WTC11 (cell line): ENCODE data around the gene ATP5PB. TPM values are rescaled to one million over a fixed set of nuclear protein-coding genes. Genes with fewer than 3 reads are reported as not detected.

Experiments used
- ATAC-seq: fragments of 200-7000 bp; cut with Tn5 transposase; 2 replicates; pipeline ENCODE4 v1.10.0; 2021; ENCODE audit warnings: mild to moderate bottlenecking, moderate library complexity
- CTCF ChIA-PET: fragments of 300-600 bp; sonication (Branson Sonifier 250); formaldehyde crosslinking; loops from one replicate; lab custom pipeline; 2021; ENCODE audit warnings: antibody characterized with exemption; lab: Charles Lee
- POLR2A ChIA-PET: fragments of 350-600 bp; sonication (Branson Sonifier 250); formaldehyde crosslinking; loops from one replicate; lab custom pipeline; 2021; ENCODE audit warnings: antibody characterized with exemption; lab: Charles Lee
- DNase-seq: peaks from one replicate; pipeline ENCODE4 v3.0.0; 2021; ENCODE audit warnings: low spot score
- H3K27ac Mint-ChIP-seq: 2 replicates; pipeline ENCODE4 v1.8.0; 2021; ENCODE audit warnings: mixed read lengths
- H3K27me3 Mint-ChIP-seq: 2 replicates; pipeline ENCODE4 v1.8.0; 2021; ENCODE audit warnings: low read depth, mild to moderate bottlenecking, moderate library complexity, mixed read lengths
- H3K36me3 Mint-ChIP-seq: 2 replicates; pipeline ENCODE4 v1.8.0; 2021; ENCODE audit warnings: mixed read lengths
- H3K4me1 Mint-ChIP-seq: 2 replicates; pipeline ENCODE4 v1.8.0; 2022; ENCODE audit warnings: mixed read lengths
- H3K4me3 Mint-ChIP-seq: 2 replicates; pipeline ENCODE4 v1.8.0; 2021; ENCODE audit warnings: mild to moderate bottlenecking, moderate library complexity, mixed read lengths
- H3K9me3 Mint-ChIP-seq: 2 replicates; pipeline ENCODE4 v1.8.0; 2021; ENCODE audit warnings: mixed read lengths
- AR ChIP-seq: fragments of 250-450 bp; sonication (Bioruptor Pico); IDR thresholded peaks from 2 replicates; pipeline ENCODE4 v1.9.0; 2021; ENCODE audit warnings: mild to moderate bottlenecking
- E2F4 ChIP-seq: sonication (generic); formaldehyde crosslinking; IDR thresholded peaks from 2 replicates; pipeline ENCODE4 v1.8.1; 2022; ENCODE audit warnings: low read depth, mild to moderate bottlenecking, moderate library complexity, missing genetic modification reagents, borderline replicate concordance
- ETV6 ChIP-seq: sonication (generic); formaldehyde crosslinking; IDR thresholded peaks from 2 replicates; pipeline ENCODE4 v1.8.1; 2022; ENCODE audit warnings: mild to moderate bottlenecking, missing genetic modification reagents
- FOXJ3 ChIP-seq: sonication (generic); formaldehyde crosslinking; IDR thresholded peaks from 2 replicates; pipeline ENCODE4 v1.9.0; 2021; ENCODE audit warnings: missing genetic modification reagents, mild to moderate bottlenecking, borderline replicate concordance
- IRF1 ChIP-seq: sonication (generic); formaldehyde crosslinking; IDR thresholded peaks from 2 replicates; pipeline ENCODE4 v1.8.0; 2023; ENCODE audit warnings: missing genetic modification reagents
- KAT7 ChIP-seq: sonication (generic); formaldehyde crosslinking; IDR thresholded peaks from 2 replicates; pipeline ENCODE4 v1.8.1; 2023; ENCODE audit warnings: missing genetic modification reagents, mild to moderate bottlenecking, borderline replicate concordance
- MXD4 ChIP-seq: fragments of 250-450 bp; sonication (Bioruptor Pico); IDR thresholded peaks from 2 replicates; pipeline ENCODE4 v1.8.0; 2021; ENCODE audit warnings: mild to moderate bottlenecking, moderate library complexity, borderline replicate concordance
- NFYB ChIP-seq: sonication (generic); formaldehyde crosslinking; conservative IDR thresholded peaks from 2 replicates; pipeline ENCODE4 v1.8.0; 2022; ENCODE audit warnings: low read depth, missing genetic modification reagents
- OVOL2 ChIP-seq: fragments of 250-450 bp; sonication (Bioruptor Pico); IDR thresholded peaks from 2 replicates; pipeline ENCODE4 v1.9.0; 2021; ENCODE audit warnings: mild to moderate bottlenecking, borderline replicate concordance
- PRRX2 ChIP-seq: fragments of 250-450 bp; sonication (Bioruptor Pico); IDR thresholded peaks from 2 replicates; pipeline ENCODE4 v1.8.0; 2021; ENCODE audit warnings: mild to moderate bottlenecking
- RELA ChIP-seq: sonication (generic); formaldehyde crosslinking; IDR thresholded peaks from 2 replicates; pipeline ENCODE4 v1.8.1; 2022; ENCODE audit warnings: missing genetic modification reagents, mild to moderate bottlenecking, borderline replicate concordance
- RORB ChIP-seq: fragments of 250-450 bp; sonication (Bioruptor Pico); IDR thresholded peaks from 2 replicates; pipeline ENCODE4 v1.9.0; 2021; ENCODE audit warnings: mild to moderate bottlenecking
- TCF7 ChIP-seq: sonication (generic); formaldehyde crosslinking; IDR thresholded peaks from 2 replicates; pipeline ENCODE4 v1.8.0; 2022; ENCODE audit warnings: mild to moderate bottlenecking, low read depth, missing genetic modification reagents, moderate library complexity
- TEAD1 ChIP-seq: sonication (generic); formaldehyde crosslinking; IDR thresholded peaks from 2 replicates; pipeline ENCODE4 v1.8.0; 2022; ENCODE audit warnings: mild to moderate bottlenecking, missing genetic modification reagents
- USF1 ChIP-seq: sonication (generic); formaldehyde crosslinking; IDR thresholded peaks from 2 replicates; pipeline ENCODE4 v1.8.0; 2022; ENCODE audit warnings: mild to moderate bottlenecking, missing genetic modification reagents
- ZNF121 ChIP-seq: sonication (generic); formaldehyde crosslinking; IDR thresholded peaks from 2 replicates; pipeline ENCODE4 v1.8.0; 2023; ENCODE audit warnings: missing genetic modification reagents
- ZSCAN18 ChIP-seq: fragments of 250-450 bp; sonication (Bioruptor Pico); IDR thresholded peaks from 2 replicates; pipeline ENCODE4 v2.1.2; 2022; ENCODE audit warnings: mild to moderate bottlenecking, moderate library complexity
- total RNA-seq: library from RNA; stranded (reverse); gene quantifications from 3 replicates; pipeline ENCODE4 v1.2.3, GENCODE V29; 2021
- TF ChIP-seq, protein P1 (sequence below): sonication (generic); formaldehyde crosslinking; IDR thresholded peaks from 2 replicates; pipeline ENCODE4 v1.8.0; 2023; ENCODE audit warnings: missing genetic modification reagents, mild to moderate bottlenecking, borderline replicate concordance
- TF ChIP-seq, protein P2 (sequence below): fragments of 250-450 bp; sonication (Bioruptor Pico); conservative IDR thresholded peaks from 2 replicates; pipeline ENCODE4 v1.9.0; 2021; ENCODE audit warnings: mild to moderate bottlenecking
- TF ChIP-seq, protein P3 (sequence below): sonication (generic); formaldehyde crosslinking; IDR thresholded peaks from 2 replicates; pipeline ENCODE4 v1.8.1; 2022; ENCODE audit warnings: mild to moderate bottlenecking, missing genetic modification reagents, moderate library complexity, borderline replicate concordance

ATP5PB gene
- total RNA-seq, 1 experiment from 2014 or later = 284 TPM

DNA sequence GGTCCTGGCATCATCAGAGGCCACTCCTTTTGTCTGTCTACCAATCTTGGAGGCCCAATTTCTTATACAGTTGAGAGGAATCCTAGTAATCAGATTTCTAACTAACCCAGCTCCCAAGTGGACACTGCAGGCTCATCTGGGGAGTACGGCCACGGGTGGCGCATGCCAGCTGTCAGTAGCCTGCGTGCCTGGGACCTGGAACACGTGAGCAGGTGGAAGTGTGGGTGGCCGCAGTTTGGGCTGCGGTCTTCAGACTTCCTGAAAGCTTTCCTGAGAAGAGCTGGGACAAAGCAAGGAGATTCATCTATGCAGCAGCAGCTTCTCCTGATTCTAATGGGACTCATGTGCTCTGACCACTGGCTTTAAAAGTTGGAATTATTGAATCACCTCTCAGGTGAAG is 41.8 kb downstream of the ATP5PB start:
- CTCF ChIA-PET = interaction anchor here (0.7 to 1.5 kb wide), 3 partner anchors 9 to 449 kb away, joined by 3 to 14 read pairs (median 9); no protein-coding TSS in a partner anchor
- H3K9me3 Mint-ChIP-seq = peaks cover 19% of the 10 kb centered on the region
- peaks cover 6% of the 10 kb centered on the region for H3K4me1 Mint-ChIP-seq
- no peak overlapping the region for H3K4me3 Mint-ChIP-seq
- DNase-seq (no peak), ATAC-seq (no peak)
- no peak overlapping the region for H3K27ac Mint-ChIP-seq
- POLR2A ChIA-PET = no interaction called here
- TF ChIP-seq AR (CRISPR knock-in tag) (no peak), NFYB (CRISPR knock-in tag) (no peak), TCF7 (CRISPR knock-in tag) (no peak), IRF1 (no peak), ZSCAN18 (CRISPR knock-in tag) (no peak), KAT7 (no peak), USF1 (CRISPR knock-in tag) (no peak), RELA (CRISPR knock-in tag) (no peak), TEAD1 (no peak), ZNF121 (no peak), PRRX2 (no peak)
- TF ChIP-seq, protein P1, sequence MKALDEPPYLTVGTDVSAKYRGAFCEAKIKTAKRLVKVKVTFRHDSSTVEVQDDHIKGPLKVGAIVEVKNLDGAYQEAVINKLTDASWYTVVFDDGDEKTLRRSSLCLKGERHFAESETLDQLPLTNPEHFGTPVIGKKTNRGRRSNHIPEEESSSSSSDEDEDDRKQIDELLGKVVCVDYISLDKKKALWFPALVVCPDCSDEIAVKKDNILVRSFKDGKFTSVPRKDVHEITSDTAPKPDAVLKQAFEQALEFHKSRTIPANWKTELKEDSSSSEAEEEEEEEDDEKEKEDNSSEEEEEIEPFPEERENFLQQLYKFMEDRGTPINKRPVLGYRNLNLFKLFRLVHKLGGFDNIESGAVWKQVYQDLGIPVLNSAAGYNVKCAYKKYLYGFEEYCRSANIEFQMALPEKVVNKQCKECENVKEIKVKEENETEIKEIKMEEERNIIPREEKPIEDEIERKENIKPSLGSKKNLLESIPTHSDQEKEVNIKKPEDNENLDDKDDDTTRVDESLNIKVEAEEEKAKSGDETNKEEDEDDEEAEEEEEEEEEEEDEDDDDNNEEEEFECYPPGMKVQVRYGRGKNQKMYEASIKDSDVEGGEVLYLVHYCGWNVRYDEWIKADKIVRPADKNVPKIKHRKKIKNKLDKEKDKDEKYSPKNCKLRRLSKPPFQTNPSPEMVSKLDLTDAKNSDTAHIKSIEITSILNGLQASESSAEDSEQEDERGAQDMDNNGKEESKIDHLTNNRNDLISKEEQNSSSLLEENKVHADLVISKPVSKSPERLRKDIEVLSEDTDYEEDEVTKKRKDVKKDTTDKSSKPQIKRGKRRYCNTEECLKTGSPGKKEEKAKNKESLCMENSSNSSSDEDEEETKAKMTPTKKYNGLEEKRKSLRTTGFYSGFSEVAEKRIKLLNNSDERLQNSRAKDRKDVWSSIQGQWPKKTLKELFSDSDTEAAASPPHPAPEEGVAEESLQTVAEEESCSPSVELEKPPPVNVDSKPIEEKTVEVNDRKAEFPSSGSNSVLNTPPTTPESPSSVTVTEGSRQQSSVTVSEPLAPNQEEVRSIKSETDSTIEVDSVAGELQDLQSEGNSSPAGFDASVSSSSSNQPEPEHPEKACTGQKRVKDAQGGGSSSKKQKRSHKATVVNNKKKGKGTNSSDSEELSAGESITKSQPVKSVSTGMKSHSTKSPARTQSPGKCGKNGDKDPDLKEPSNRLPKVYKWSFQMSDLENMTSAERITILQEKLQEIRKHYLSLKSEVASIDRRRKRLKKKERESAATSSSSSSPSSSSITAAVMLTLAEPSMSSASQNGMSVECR (CRISPR knock-in tag) = no peak
- no peaks in the 10 kb centered on the region for H3K36me3 Mint-ChIP-seq
- no peaks in the 10 kb centered on the region; the same call in 1 of the 2 replicates for H3K27me3 Mint-ChIP-seq

- ChIA-PET CTCF (interaction anchor here (2.7 to 7.6 kb wide), 2 partner anchors 12 to 14 kb away, joined by 12 to 45 read pairs; no protein-coding TSS in a partner anchor), POLR2A (no interaction called here)
- no peak overlapping the region for H3K27ac Mint-ChIP-seq
- H3K36me3 Mint-ChIP-seq = no peaks in the 10 kb centered on the region
- H3K27me3 Mint-ChIP-seq = peaks cover 3% of the 10 kb centered on the region; the same call in 1 of the 2 replicates
- H3K9me3 Mint-ChIP-seq = peaks cover 23% of the 10 kb centered on the region
- ATAC-seq (no peak), DNase-seq (no peak)
- peaks cover 6% of the 10 kb centered on the region for H3K4me1 Mint-ChIP-seq
- no peak overlapping the region for H3K4me3 Mint-ChIP-seq
- TF ChIP-seq, protein P2, sequence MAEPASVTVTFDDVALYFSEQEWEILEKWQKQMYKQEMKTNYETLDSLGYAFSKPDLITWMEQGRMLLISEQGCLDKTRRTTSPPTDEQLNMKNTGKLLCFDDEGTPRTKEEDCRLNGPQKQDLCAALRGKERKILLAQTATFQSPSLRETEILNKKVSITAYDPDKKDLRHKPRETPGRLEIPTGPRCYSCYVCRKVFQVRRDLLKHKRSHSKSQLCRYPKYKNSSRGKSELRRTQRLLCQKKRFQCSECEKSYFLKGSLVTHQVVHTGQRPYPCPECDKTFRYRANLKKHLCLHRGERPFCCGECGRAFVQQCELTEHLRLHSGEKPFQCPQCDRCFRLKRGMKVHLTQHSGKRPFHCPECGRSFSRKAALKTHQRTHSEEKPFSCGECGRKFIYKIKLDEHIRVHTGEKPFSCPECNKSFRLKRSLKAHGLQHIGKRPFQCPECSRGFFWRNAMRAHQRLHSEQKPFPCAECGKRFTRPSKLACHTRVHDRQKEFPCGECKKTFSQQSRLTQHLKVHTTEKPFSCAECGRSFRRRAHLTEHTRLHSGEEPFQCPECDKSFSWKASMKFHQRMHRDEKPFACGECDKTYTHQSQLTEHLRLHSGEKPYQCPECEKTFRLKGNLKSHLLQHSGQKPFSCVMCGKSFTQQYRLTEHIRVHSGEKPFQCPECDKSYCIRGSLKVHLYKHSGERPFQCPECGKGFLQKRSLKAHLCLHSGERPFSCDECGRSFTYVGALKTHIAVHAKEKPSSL = no peak
- TF ChIP-seq MXD4 (CRISPR knock-in tag) (no peak), FOXJ3 (CRISPR knock-in tag) (no peak), KAT7 (no peak), RORB (CRISPR knock-in tag) (no peak), ETV6 (CRISPR knock-in tag) (no peak), OVOL2 (CRISPR knock-in tag) (no peak), E2F4 (CRISPR knock-in tag) (no peak), PRRX2 (no peak)
- TF ChIP-seq, protein P3, sequence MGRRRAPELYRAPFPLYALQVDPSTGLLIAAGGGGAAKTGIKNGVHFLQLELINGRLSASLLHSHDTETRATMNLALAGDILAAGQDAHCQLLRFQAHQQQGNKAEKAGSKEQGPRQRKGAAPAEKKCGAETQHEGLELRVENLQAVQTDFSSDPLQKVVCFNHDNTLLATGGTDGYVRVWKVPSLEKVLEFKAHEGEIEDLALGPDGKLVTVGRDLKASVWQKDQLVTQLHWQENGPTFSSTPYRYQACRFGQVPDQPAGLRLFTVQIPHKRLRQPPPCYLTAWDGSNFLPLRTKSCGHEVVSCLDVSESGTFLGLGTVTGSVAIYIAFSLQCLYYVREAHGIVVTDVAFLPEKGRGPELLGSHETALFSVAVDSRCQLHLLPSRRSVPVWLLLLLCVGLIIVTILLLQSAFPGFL (CRISPR knock-in tag) = no peak
These were observed 47.1 kb downstream of the ATP5PB start for GRCh38 chr1:111496398-111496797.
